ENCODE results near the gene ATG9B. TPM values are rescaled to one million over a fixed set of nuclear protein-coding genes. Genes with fewer than 3 reads are reported as not detected.
A peak's percentile ranks its signal among the peaks of the same experiment; 100 is the strongest.

The ATG9B gene
- total and polyA plus RNA-seq, 2 of the 13 experiments (the other 11 are each of a cell fraction or from before 2014, with no cell fraction given): 0.24 TPM; not detected in 1

DNA sequence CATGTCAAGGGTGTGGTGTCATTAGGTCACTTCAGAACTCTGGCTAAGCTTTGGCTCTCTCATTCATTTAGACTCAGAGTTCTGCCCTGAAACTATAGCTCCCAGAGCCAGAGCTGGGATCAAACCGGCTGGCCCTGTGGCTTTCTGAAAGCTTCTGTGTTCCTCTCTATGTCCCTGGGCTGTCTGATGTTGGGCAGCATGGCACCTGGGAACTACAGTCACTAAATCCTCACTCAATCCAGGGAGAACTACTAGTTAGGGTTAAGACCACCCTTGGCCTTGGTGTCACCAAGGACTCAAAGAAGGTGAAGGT is 13.2 kb downstream of the ATG9B start (continued):
- no peak for TF ChIP-seq ZNF17 (CRISPR knock-in tag; IDR thresholded peaks at IDR 0.05)

DNA sequence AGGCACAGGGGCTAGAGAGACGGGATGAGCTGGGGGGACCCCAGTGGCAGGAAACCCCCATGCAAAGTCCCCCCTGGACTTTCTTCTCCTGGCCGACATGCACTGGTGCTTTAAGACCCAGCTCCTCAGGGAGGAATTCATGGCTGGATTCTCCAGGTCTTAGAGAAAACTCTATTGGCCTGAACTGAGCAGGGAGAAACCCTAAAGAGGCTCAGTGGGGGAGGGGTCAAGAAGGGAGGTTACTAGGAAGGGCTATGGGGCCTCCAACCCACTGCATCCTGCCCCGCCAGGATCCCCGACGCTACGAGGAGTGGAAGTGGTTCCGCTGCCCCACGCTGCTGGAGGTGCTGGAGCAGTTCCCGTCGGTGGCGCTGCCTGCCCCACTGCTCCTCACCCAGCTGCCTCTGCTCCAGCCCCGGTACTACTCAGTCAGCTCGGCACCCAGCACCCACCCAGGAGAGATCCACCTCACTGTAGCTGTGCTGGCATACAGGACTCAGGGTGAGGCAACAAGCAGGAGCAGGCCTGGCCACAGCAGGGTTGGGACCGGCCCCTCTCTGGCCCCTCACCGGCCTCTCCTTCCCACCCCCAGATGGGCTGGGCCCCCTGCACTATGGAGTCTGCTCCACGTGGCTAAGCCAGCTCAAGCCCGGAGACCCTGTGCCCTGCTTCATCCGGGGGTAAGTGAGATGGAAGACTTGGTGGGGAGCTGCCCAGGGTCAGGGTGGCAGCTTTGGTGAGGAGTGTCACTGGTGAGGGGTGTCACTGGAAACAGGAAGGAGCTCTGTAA is 13.8 kb downstream of the ATG9B start:
- 0% methylated on average over 2 of the region's 18 CpGs for WGBS (ENCODE audit: low lambda C conversion rate)
- DNase-seq (ENCODE audit: low spot score) (no peak), ATAC-seq (peak; percentile 44), FAIRE-seq (no peak)
- no peaks in the 10 kb centered on the region; a peak in 1 of 5 replicates for H3K36me3 ChIP-seq (replicated peaks in 1 of 2; ENCODE audit: control insufficient read depth in 1 of 2, insufficient read depth in 2 of 2, low read length in 2 of 2)
- H3K9me3 ChIP-seq (ENCODE audit: low read length): no peaks in the 10 kb centered on the region
- H3K4me3 ChIP-seq (replicated peaks in 1 of 3; ENCODE audit: insufficient read depth in 1 of 3, low read depth in 2 of 3, low read length in 3 of 3): peak overlapping the region; percentile 62 to 77 (median 76)
- ChIA-PET CTCF (ENCODE audit: low intra/inter-chr PET ratio, low total read pairs) (no interaction called here), POLR2A (interaction anchor here (0.9 to 5.2 kb wide), 10 partner anchors 9 to 642 kb away, joined by 3 to 31 read pairs (median 6); partner anchors contain the start of genes ABCB8, ATG9B, CDK5 and FASTK)
- H3K4me2 ChIP-seq (ENCODE audit: low read depth, low read length): peak overlapping the region; percentile 98
- in situ Hi-C loops (cut with HindIII; ENCODE audit: extremely low pct_ligation_motif_present, low pct_unique_long_range_greater_than_20kb): no loop called here
- no peaks in the 10 kb centered on the region for H3K79me2 ChIP-seq (ENCODE audit: insufficient read depth, low read length)
- no peaks in the 10 kb centered on the region for H4K20me1 ChIP-seq (ENCODE audit: insufficient read depth, low read length)
- no peaks in the 10 kb centered on the region; a peak in 1 of 5 replicates for H3K27me3 ChIP-seq (ENCODE audit: control insufficient read depth in 1 of 2, insufficient read depth in 2 of 2, low read length in 2 of 2)
- peak overlapping the region; percentile 64 for H3K9ac ChIP-seq (ENCODE audit: insufficient read depth, low read depth, low read length)
- intact Hi-C loops (cut with micrococcal nuclease; ENCODE audit: unreplicated experiment): no loop called here
- peak overlapping the region; percentile 55 for H3K27ac ChIP-seq (ENCODE audit: extremely low read length, insufficient read depth, low read length)
- no TSS peak for BruUV-seq (replicated peaks)
- peaks cover 78% of the 10 kb centered on the region for H3K4me1 ChIP-seq (ENCODE audit: insufficient read depth, low read length)
- peak overlapping the region; percentile 23 for H2AFZ ChIP-seq (ENCODE audit: low read length)
- TF ChIP-seq MATR3 (CRISPR knock-in tag; IDR thresholded peaks at IDR 0.05) (no peak), AHR (CRISPR knock-in tag; IDR thresholded peaks at IDR 0.05) (no peak), ZZZ3 (CRISPR knock-in tag; IDR thresholded peaks at IDR 0.05; ENCODE audit: borderline replicate concordance) (no peak), JARID2 (CRISPR knock-in tag; IDR thresholded peaks at IDR 0.05; ENCODE audit: insufficient replicate concordance) (no peak), MAFF (IDR thresholded peaks at IDR 0.05; ENCODE audit: low read depth, low read length) (no peak), ZNF274 (CRISPR knock-in tag; IDR thresholded peaks at IDR 0.05) (no peak), HOXA7 (CRISPR knock-in tag; IDR thresholded peaks at IDR 0.05) (no peak), REPIN1 (CRISPR knock-in tag; IDR thresholded peaks at IDR 0.05; ENCODE audit: borderline replicate concordance, low read depth) (peak; percentile 19; the same call in 1 of the 2 replicates), ZNF747 (CRISPR knock-in tag; IDR thresholded peaks at IDR 0.05; ENCODE audit: borderline replicate concordance) (peak; percentile 23; the same call in 1 of the 2 replicates), MAFG (CRISPR knock-in tag; IDR thresholded peaks at IDR 0.05) (no peak), FOXM1 (CRISPR knock-in tag; IDR thresholded peaks at IDR 0.05) (no peak), ZIK1 (CRISPR knock-in tag; IDR thresholded peaks at IDR 0.05; ENCODE audit: borderline replicate concordance, low read depth) (0 out of 2 replicates have a peak, but pooled peaks have one; percentile 21), ZHX1 (CRISPR knock-in tag; IDR thresholded peaks at IDR 0.05; ENCODE audit: low read depth) (no peak), ZNF121 (CRISPR knock-in tag; IDR thresholded peaks at IDR 0.05) (no peak), ZNF350 (CRISPR knock-in tag; IDR thresholded peaks at IDR 0.05; ENCODE audit: borderline replicate concordance, low read depth) (no peak; the same call in 1 of the 2 replicates), FOXK1 (CRISPR knock-in tag; IDR thresholded peaks at IDR 0.05; ENCODE audit: borderline replicate concordance, low read depth) (no peak), ZNF557 (CRISPR knock-in tag; IDR thresholded peaks at IDR 0.05) (peak; percentile 54; the same call in 1 of the 2 replicates), DNMT1 (CRISPR knock-in tag; IDR thresholded peaks at IDR 0.05) (no peak), SMAD3 (CRISPR knock-in tag; IDR thresholded peaks at IDR 0.05) (no peak), ZNF724P (CRISPR knock-in tag; IDR thresholded peaks at IDR 0.05; ENCODE audit: borderline replicate concordance) (no peak)
- TF ChIP-seq, protein P1, sequence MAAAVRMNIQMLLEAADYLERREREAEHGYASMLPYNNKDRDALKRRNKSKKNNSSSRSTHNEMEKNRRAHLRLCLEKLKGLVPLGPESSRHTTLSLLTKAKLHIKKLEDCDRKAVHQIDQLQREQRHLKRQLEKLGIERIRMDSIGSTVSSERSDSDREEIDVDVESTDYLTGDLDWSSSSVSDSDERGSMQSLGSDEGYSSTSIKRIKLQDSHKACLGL (CRISPR knock-in tag; IDR thresholded peaks at IDR 0.05): no peak
